H1 (cell line): ENCODE results near the gene TCF4. TPM values are rescaled to one million over a fixed set of nuclear protein-coding genes. Genes with fewer than 3 reads are reported as not detected.

Experiments
- CTCF ChIA-PET: fragments of 300-600 bp; sonication (Branson Sonifier 250); formaldehyde crosslinking; loops from one replicate; lab custom pipeline; 2021; ENCODE audit not compliant: partially characterized antibody; lab: Charles Lee
- POLR2A ChIA-PET: fragments of 300-600 bp; sonication (Branson Sonifier 250); formaldehyde crosslinking; loops from one replicate; lab custom pipeline; 2021; ENCODE audit warnings: inconsistent platforms; ENCODE audit not compliant: partially characterized antibody; lab: Charles Lee
- DNase-seq, 2 experiments: peaks; one replicate each; pipeline versions ENCODE4 v3.0.0 to v3.0.0-alpha.2; 2010 to 2022; ENCODE audit warnings: low spot score in 2 of 2, low read depth in 1 of 2, mixed read lengths in 1 of 2
- FAIRE-seq: peaks from 2 replicates; lab custom pipeline; 2011; peaks lifted over from hg19 to GRCh38; lab: Jason Lieb, UNC
- H2AFZ ChIP-seq: 2 replicates; pipeline ENCODE4 v1.8.1; 2012; ENCODE audit warnings: low read length, inconsistent platforms
- H2AK5ac ChIP-seq: 2 replicates; pipeline ENCODE4 v1.6.1; 2013; ENCODE audit warnings: low read depth, low read length
- H2BK120ac ChIP-seq: replicated peaks from 2 replicates; pipeline ENCODE3; 2013; ENCODE audit warnings: low read depth, low read length, inconsistent platforms
- H2BK12ac ChIP-seq: 2 replicates; pipeline ENCODE4 v1.6.1; 2013; ENCODE audit warnings: low read depth, low read length
- H2BK15ac ChIP-seq: 2 replicates; pipeline ENCODE4 v1.6.1; 2013; ENCODE audit warnings: low read length
- H2BK20ac ChIP-seq: 2 replicates; pipeline ENCODE4 v1.6.1; 2013; ENCODE audit warnings: low read length
- H2BK5ac ChIP-seq: 2 replicates; pipeline ENCODE4 v1.6.1; 2013; ENCODE audit warnings: low read depth, low read length
- H3K14ac ChIP-seq: 2 replicates; pipeline ENCODE4 v1.6.1; 2013; ENCODE audit warnings: inconsistent platforms; ENCODE audit not compliant: insufficient read length
- H3K18ac ChIP-seq: 2 replicates; pipeline ENCODE4 v1.6.1; 2013; ENCODE audit warnings: low read length; ENCODE audit errors: extremely low read depth
- H3K23ac ChIP-seq: 2 replicates; pipeline ENCODE4 v1.6.1; 2013; ENCODE audit warnings: inconsistent platforms; ENCODE audit not compliant: insufficient read length
- H3K23me2 ChIP-seq: 2 replicates; pipeline ENCODE4 v1.6.1; 2013; ENCODE audit warnings: low read depth, low read length
- H3K27ac ChIP-seq: 2 replicates; pipeline ENCODE4 v1.6.1; 2011; ENCODE audit warnings: low read depth, low read length, inconsistent platforms
- H3K27me3 ChIP-seq, 4 experiments: replicated peaks in 1 of 4; 1 replicate in 1 of 4; 2 replicates in 3 of 4; pipeline versions ENCODE4 v1.6.1 to v1.8.1; 2011 to 2013; ENCODE audit warnings: low read length in 3 of 4, mild to moderate bottlenecking in 3 of 4, inconsistent platforms in 2 of 4, mixed read lengths in 2 of 4, moderate library complexity in 1 of 4; ENCODE audit not compliant: control insufficient read depth in 3 of 4, insufficient read depth in 3 of 4; ENCODE audit errors: extremely low read depth in 1 of 4
- H3K36me3 ChIP-seq, 4 experiments: 2 replicates each; pipeline versions ENCODE4 v1.6.1 to v1.8.1; 2011 to 2013; ENCODE audit warnings: mild to moderate bottlenecking in 4 of 4, low read length in 3 of 4, moderate library complexity in 2 of 4, control low read depth in 1 of 4, inconsistent platforms in 1 of 4; ENCODE audit not compliant: insufficient read depth in 4 of 4, control insufficient read depth in 2 of 4
- H3K4ac ChIP-seq: replicated peaks from 2 replicates; pipeline ENCODE3; 2013; ENCODE audit warnings: low read length, low read depth, mixed read lengths, inconsistent platforms; ENCODE audit not compliant: insufficient read length
- H3K4me1 ChIP-seq, 4 experiments: replicated peaks in 1 of 4; 1 replicate in 1 of 4; 2 replicates in 3 of 4; pipeline versions ENCODE4 v1.6.1 to v1.8.1; 2011 to 2013; ENCODE audit warnings: low read length in 3 of 4, inconsistent platforms in 2 of 4, mixed read lengths in 1 of 4; ENCODE audit not compliant: insufficient read depth in 4 of 4, control insufficient read depth in 3 of 4
- H3K4me2 ChIP-seq, 2 experiments: 2 replicates each; pipeline versions ENCODE4 v1.6.1 to v1.8.1; 2011 to 2013; ENCODE audit warnings: low read depth in 2 of 2, low read length in 2 of 2, control low read depth in 1 of 2, inconsistent platforms in 1 of 2, mild to moderate bottlenecking in 1 of 2; ENCODE audit not compliant: insufficient read depth in 1 of 2
- H3K4me3 ChIP-seq, 4 experiments: fragments of 200-600, 300-600 bp in 1 of 4; sonication (generic), shearing (Covaris generic), sonication (Bioruptor Twin) in 1 of 4; 2 replicates each; pipeline versions ENCODE4 v1.5.1 to v1.8.1; 2011 to 2016; ENCODE audit warnings: low read length in 4 of 4, low read depth in 3 of 4, control low read depth in 2 of 4, inconsistent platforms in 2 of 4, mild to moderate bottlenecking in 2 of 4, mixed read lengths in 1 of 4, moderate library complexity in 1 of 4; ENCODE audit not compliant: insufficient read depth in 2 of 4; ENCODE audit errors: extremely low read depth in 1 of 4
- H3K56ac ChIP-seq: replicated peaks from 2 replicates; pipeline ENCODE3; 2013; ENCODE audit warnings: low read depth, mild to moderate bottlenecking, mixed read lengths, low read length, inconsistent platforms; ENCODE audit not compliant: insufficient read length
- H3K79me1 ChIP-seq: 2 replicates; pipeline ENCODE4 v1.6.1; 2013; ENCODE audit warnings: low read depth, low read length, control low read depth
- H3K79me2 ChIP-seq, 2 experiments: 2 replicates each; pipeline versions ENCODE4 v1.6.1 to v1.8.1; 2012 to 2013; ENCODE audit warnings: low read length in 2 of 2, mild to moderate bottlenecking in 2 of 2, inconsistent platforms in 1 of 2; ENCODE audit not compliant: insufficient read depth in 2 of 2, control insufficient read depth in 1 of 2
- H3K9ac ChIP-seq, 4 experiments: replicated peaks in 1 of 4; 1 replicate in 1 of 4; 2 replicates in 3 of 4; pipeline versions ENCODE4 v1.6.1 to v1.8.1; 2011 to 2013; ENCODE audit warnings: low read depth in 3 of 4, low read length in 3 of 4, control low read depth in 2 of 4, mild to moderate bottlenecking in 2 of 4, moderate library complexity in 2 of 4, inconsistent platforms in 1 of 4; ENCODE audit errors: extremely low read depth in 1 of 4
- H3K9me3 ChIP-seq, 2 experiments: 2 replicates each; pipeline versions ENCODE4 v1.6.1 to v1.8.1; 2012 to 2013; ENCODE audit warnings: mild to moderate bottlenecking in 2 of 2, moderate library complexity in 2 of 2, control low read depth in 1 of 2, inconsistent platforms in 1 of 2, low read depth in 1 of 2, low read length in 1 of 2, mixed read lengths in 1 of 2; ENCODE audit not compliant: insufficient read depth in 2 of 2
- H4K20me1 ChIP-seq, 2 experiments: replicated peaks in 1 of 2; 2 replicates each; pipeline versions ENCODE3 to v1.8.1; 2011 to 2013; ENCODE audit warnings: inconsistent platforms in 2 of 2, low read length in 2 of 2, mild to moderate bottlenecking in 1 of 2; ENCODE audit not compliant: insufficient read depth in 2 of 2, control insufficient read depth in 1 of 2
- H4K5ac ChIP-seq: 2 replicates; pipeline ENCODE4 v1.6.1; 2013; ENCODE audit warnings: low read length, low read depth, mixed read lengths, inconsistent platforms; ENCODE audit not compliant: insufficient read length
- H4K8ac ChIP-seq: 2 replicates; pipeline ENCODE4 v1.8.0; 2013; ENCODE audit warnings: mild to moderate bottlenecking, moderate library complexity, low read length, inconsistent platforms; ENCODE audit not compliant: insufficient read depth; ENCODE audit errors: extremely low read depth
- H4K91ac ChIP-seq: replicated peaks from 2 replicates; pipeline ENCODE3; 2013; ENCODE audit warnings: low read length, mixed read lengths, inconsistent platforms; ENCODE audit not compliant: insufficient read length
- ASH2L ChIP-seq: fragments of 200-600, 300-600 bp; sonication (generic); IDR thresholded peaks from one replicate; pipeline ENCODE4 v1.7.1; 2017; ENCODE audit warnings: low read length
- BACH1 ChIP-seq: IDR thresholded peaks from 2 replicates; pipeline ENCODE4 v1.6.1; 2012; ENCODE audit warnings: low read length, improper control_type of control experiment
- CHD1 ChIP-seq: IDR thresholded peaks from 2 replicates; pipeline ENCODE4 v1.6.1; 2012; ENCODE audit warnings: low read depth, low read length, improper control_type of control experiment
- CTBP2 ChIP-seq: IDR thresholded peaks from 2 replicates; pipeline ENCODE4 v1.7.0; 2011; ENCODE audit warnings: borderline replicate concordance, mild to moderate bottlenecking, moderate library complexity, mixed read lengths, low read length; ENCODE audit not compliant: insufficient read depth, insufficient read length
- GTF2F1 ChIP-seq: IDR thresholded peaks from 2 replicates; pipeline ENCODE4 v1.6.1; 2012; ENCODE audit warnings: low read depth, low read length, improper control_type of control experiment, borderline replicate concordance
- KDM5A ChIP-seq: fragments of 200-600 bp; IDR thresholded peaks from 2 replicates; pipeline ENCODE4 v1.7.1; 2012; ENCODE audit warnings: mild to moderate bottlenecking, low read length, inconsistent platforms, mixed read lengths
- MAFK ChIP-seq: IDR thresholded peaks from 2 replicates; pipeline ENCODE4 v1.6.1; 2012; ENCODE audit warnings: low read depth, mild to moderate bottlenecking, improper control_type of control experiment, low read length
- NANOG ChIP-seq: IDR thresholded peaks from 2 replicates; pipeline ENCODE4 v1.6.1; 2011; ENCODE audit warnings: low read length, low read depth, mild to moderate bottlenecking, inconsistent platforms; ENCODE audit not compliant: insufficient read depth, poor library complexity, severe bottlenecking
- POLR2A ChIP-seq, 2 experiments: IDR thresholded peaks; 1 replicate in 1 of 2; 2 replicates in 1 of 2; pipeline ENCODE4 v1.6.1; 2011; ENCODE audit warnings: low read depth in 2 of 2, low read length in 2 of 2, mild to moderate bottlenecking in 2 of 2; ENCODE audit errors: control extremely low read depth in 1 of 2
- POLR2AphosphoS5 ChIP-seq: IDR thresholded peaks from 2 replicates; pipeline ENCODE4 v1.6.1; 2011; ENCODE audit warnings: low read depth, low read length
- RXRA ChIP-seq: IDR thresholded peaks from 2 replicates; pipeline ENCODE4 v1.6.1; 2011; ENCODE audit warnings: low read depth, mild to moderate bottlenecking, low read length, moderate library complexity; ENCODE audit not compliant: insufficient read depth
- WGBS, 2 experiments: shearing (Covaris generic) in 1 of 2; methylation state at CpG; one replicate each; pipeline versions ENCODE4 v1.1.6 to v1.1.7; 2013 to 2015; ENCODE audit warnings: low lambda C conversion rate in 2 of 2, mixed read lengths in 2 of 2, inconsistent platforms in 1 of 2, low coverage in 1 of 2, missing lambda C conversion rate in 1 of 2; ENCODE audit not compliant: insufficient replicate concordance in 2 of 2, insufficient coverage in 1 of 2, insufficient read length in 1 of 2; ENCODE audit errors: extremely low coverage in 1 of 2, missing lambda C conversion rate in 1 of 2; 5-methylcytosine and 5-hydroxymethylcytosine counted together
- polyA plus RNA-seq, 7 experiments: library from polyadenylated mRNA; depleted of rRNA in 3 of 7; stranded (reverse) in 5 of 7; unstranded in 2 of 7; fragments of >200 nt in 5 of 7; fragments of 200-250 nt in 2 of 7; gene quantifications; 1 replicate in 5 of 7; 2 replicates in 1 of 7; 4 replicates in 1 of 7; pipeline versions ENCODE4 v1.2.1 to v1.2.3, GENCODE V29; 2011 to 2013; ENCODE audit warnings: missing spikeins in 2 of 7, mixed read lengths in 2 of 7
- total RNA-seq: library from RNA; stranded (reverse); fragmentation: NEBNext Ultra II Directional; extraction: Animal tissue kit (Norgen Biotek cat#: 25700); gene quantifications from 2 replicates; pipeline ENCODE4 v1.2.1, GENCODE V29; 2021
- TF ChIP-seq, protein P1 (sequence below): IDR thresholded peaks from 2 replicates; pipeline ENCODE4 v1.6.1; 2012; ENCODE audit warnings: low read length, inconsistent platforms
- TF ChIP-seq, protein P2 (sequence below): IDR thresholded peaks from 2 replicates; pipeline ENCODE4 v1.6.1; 2011; ENCODE audit warnings: low read depth, mild to moderate bottlenecking, low read length; ENCODE audit not compliant: insufficient read depth

TCF4 gene
- total and polyA plus RNA-seq, 2 of the 8 experiments (the other 6 are each of a cell fraction or from before 2014, with no cell fraction given), result 59.3 to 118 TPM

DNA sequence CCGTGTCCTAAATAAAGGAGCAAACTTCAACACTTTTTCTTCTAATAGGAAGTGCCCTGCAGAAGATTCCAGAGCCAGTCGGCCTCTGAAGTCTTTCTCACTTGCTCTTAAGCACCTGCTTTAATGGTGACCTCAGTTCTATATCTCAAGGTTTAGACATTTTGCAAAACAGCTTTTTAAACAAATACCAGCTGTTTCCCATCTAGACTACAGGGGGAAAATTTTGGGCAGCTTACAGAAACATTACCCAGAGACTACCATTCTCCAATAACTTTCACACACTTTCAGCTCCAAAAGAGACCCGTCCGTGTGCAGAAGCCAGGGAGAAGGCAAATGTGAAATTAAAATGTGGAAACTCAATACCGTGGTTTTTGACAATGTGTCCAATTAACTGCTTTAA, 343.4 kb downstream of the TCF4 start:
- H2BK120ac ChIP-seq, result no peak overlapping the region
- no peak overlapping the region for H3K27ac ChIP-seq
- no peaks in the 10 kb centered on the region for H3K23me2 ChIP-seq
- H3K27me3 ChIP-seq, result no peaks in the 10 kb centered on the region
- no peak overlapping the region for H3K18ac ChIP-seq
- H3K4ac ChIP-seq, result no peak overlapping the region
- no peak overlapping the region for H3K4me2 ChIP-seq
- H3K9me3 ChIP-seq, result no peaks in the 10 kb centered on the region
- peaks cover 0 to 1% of the 10 kb centered on the region in 2 experiments for H4K20me1 ChIP-seq
- no peaks in the 10 kb centered on the region for H3K79me2 ChIP-seq
- no peak overlapping the region for H3K4me3 ChIP-seq
- no peak overlapping the region for H3K9ac ChIP-seq
- FAIRE-seq (no peak), DNase-seq (no peak)
- no peak overlapping the region for H4K8ac ChIP-seq
- no peak overlapping the region for H4K5ac ChIP-seq
- WGBS, 2 experiments, result 95% methylated on average over 5 of the region's 5 CpGs; no CpG with 5 or more reads in 1 of the 2 experiments
- H2BK5ac ChIP-seq, result no peak overlapping the region
- H2BK15ac ChIP-seq, result no peak overlapping the region
- H3K4me1 ChIP-seq, result no peaks in the 10 kb centered on the region
- H3K23ac ChIP-seq, result no peak overlapping the region
- no peak overlapping the region for H3K14ac ChIP-seq
- H2AK5ac ChIP-seq, result no peak overlapping the region
- H3K36me3 ChIP-seq, result peaks cover 0 to 6% (median 1%) of the 10 kb centered on the region in 4 experiments; a peak in 3 of 8 replicates
- no peak overlapping the region for H3K56ac ChIP-seq
- no peak overlapping the region for H2AFZ ChIP-seq
- no peak overlapping the region for H2BK12ac ChIP-seq
- POLR2A ChIA-PET, result no interaction called here
- no peak overlapping the region for H4K91ac ChIP-seq
- no peaks in the 10 kb centered on the region for H3K79me1 ChIP-seq
- CTCF ChIA-PET, result interaction anchor here (1.3 to 3.3 kb wide), 2 partner anchors 11 to 16 kb away, joined by 4 to 17 read pairs; no protein-coding TSS in a partner anchor
- H2BK20ac ChIP-seq, result no peak overlapping the region
- TF ChIP-seq NANOG (no peak), KDM5A (no peak), BACH1 (no peak), POLR2A (IDR thresholded peaks at IDR 0.05; ENCODE audit: control extremely low read depth in 1 of 2, low read depth in 2 of 2, low read length in 2 of 2) (no peak), POLR2AphosphoS5 (no peak), MAFK (no peak), RXRA (no peak), CHD1 (no peak), CTBP2 (no peak), GTF2F1 (no peak), ASH2L (no peak)
- TF ChIP-seq, protein P1, sequence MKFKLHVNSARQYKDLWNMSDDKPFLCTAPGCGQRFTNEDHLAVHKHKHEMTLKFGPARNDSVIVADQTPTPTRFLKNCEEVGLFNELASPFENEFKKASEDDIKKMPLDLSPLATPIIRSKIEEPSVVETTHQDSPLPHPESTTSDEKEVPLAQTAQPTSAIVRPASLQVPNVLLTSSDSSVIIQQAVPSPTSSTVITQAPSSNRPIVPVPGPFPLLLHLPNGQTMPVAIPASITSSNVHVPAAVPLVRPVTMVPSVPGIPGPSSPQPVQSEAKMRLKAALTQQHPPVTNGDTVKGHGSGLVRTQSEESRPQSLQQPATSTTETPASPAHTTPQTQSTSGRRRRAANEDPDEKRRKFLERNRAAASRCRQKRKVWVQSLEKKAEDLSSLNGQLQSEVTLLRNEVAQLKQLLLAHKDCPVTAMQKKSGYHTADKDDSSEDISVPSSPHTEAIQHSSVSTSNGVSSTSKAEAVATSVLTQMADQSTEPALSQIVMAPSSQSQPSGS, result no peak
- TF ChIP-seq, protein P2, sequence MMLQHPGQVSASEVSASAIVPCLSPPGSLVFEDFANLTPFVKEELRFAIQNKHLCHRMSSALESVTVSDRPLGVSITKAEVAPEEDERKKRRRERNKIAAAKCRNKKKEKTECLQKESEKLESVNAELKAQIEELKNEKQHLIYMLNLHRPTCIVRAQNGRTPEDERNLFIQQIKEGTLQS, result no peak
